ENCODE results near the gene WRNIP1.

The WRNIP1 gene

GRCh38 chr6:2777249-2777648 is 12.1 kb downstream of the WRNIP1 start:
- H3K4me1 ChIP-seq (ENCODE audit: insufficient read depth, low read length, poor library complexity, severe bottlenecking), result peaks cover 42% of the 10 kb centered on the region
- H2AFZ ChIP-seq (ENCODE audit: low read length), result no peak overlapping the region
- no peak for TF ChIP-seq CTCF (conservative IDR thresholded peaks at IDR 0.05; ENCODE audit: low read length)
- TF ChIP-seq EZH2phosphoT487 (IDR thresholded peaks at IDR 0.05; ENCODE audit: borderline replicate concordance), result no peak
- H3K9me2 ChIP-seq (replicated peaks; ENCODE audit: low read depth, low read length), result no peaks in the 10 kb centered on the region
- no peaks in the 10 kb centered on the region for H3K27me3 ChIP-seq (ENCODE audit: insufficient read depth, low read length, poor library complexity, severe bottlenecking)
- H3K4me3 ChIP-seq (ENCODE audit: low read length, poor library complexity, severe bottlenecking), result no peak overlapping the region
- H3K4me2 ChIP-seq (ENCODE audit: low read depth, low read length, poor library complexity, severe bottlenecking), result peak overlapping the region; percentile 21
- H4K20me1 ChIP-seq (ENCODE audit: insufficient read depth, low read length, poor library complexity, severe bottlenecking), result peaks cover 34% of the 10 kb centered on the region
- no peak overlapping the region for H3K9ac ChIP-seq (ENCODE audit: low read depth, low read length, poor library complexity, severe bottlenecking)
- H3K9me3 ChIP-seq (ENCODE audit: insufficient read depth, low read depth, low read length), result no peaks in the 10 kb centered on the region
- no peaks in the 10 kb centered on the region for H3F3A ChIP-seq (ENCODE audit: low read depth)
- H3K79me2 ChIP-seq (ENCODE audit: insufficient read depth, low read length), result peaks cover 99% of the 10 kb centered on the region
- H3K36me3 ChIP-seq (ENCODE audit: insufficient read depth, low read length), result peaks cover 74% of the 10 kb centered on the region; the same call in 1 of the 2 replicates

GRCh38 chr6:2780102-2780737 is 15.0 kb downstream of the WRNIP1 start:
- H3K4me1 ChIP-seq (ENCODE audit: insufficient read depth, low read length, poor library complexity, severe bottlenecking), result peaks cover 41% of the 10 kb centered on the region
- H2AFZ ChIP-seq (ENCODE audit: low read length), result no peak overlapping the region
- no peaks in the 10 kb centered on the region for H3K9me2 ChIP-seq (replicated peaks; ENCODE audit: low read depth, low read length)
- peaks cover 12% of the 10 kb centered on the region for H4K20me1 ChIP-seq (ENCODE audit: insufficient read depth, low read length, poor library complexity, severe bottlenecking)
- peaks cover 67% of the 10 kb centered on the region; the same call in 1 of the 2 replicates for H3K36me3 ChIP-seq (ENCODE audit: insufficient read depth, low read length)
- no peak overlapping the region for H3K4me3 ChIP-seq (ENCODE audit: low read length, poor library complexity, severe bottlenecking)
- no peaks in the 10 kb centered on the region for H3K27me3 ChIP-seq (ENCODE audit: insufficient read depth, low read length, poor library complexity, severe bottlenecking)
- no peak for TF ChIP-seq EZH2phosphoT487 (IDR thresholded peaks at IDR 0.05; ENCODE audit: borderline replicate concordance)
- TF ChIP-seq CTCF (conservative IDR thresholded peaks at IDR 0.05; ENCODE audit: low read length), result no peak
- no peaks in the 10 kb centered on the region for H3F3A ChIP-seq (ENCODE audit: low read depth)
- H3K9ac ChIP-seq (ENCODE audit: low read depth, low read length, poor library complexity, severe bottlenecking), result no peak overlapping the region
- H3K4me2 ChIP-seq (ENCODE audit: low read depth, low read length, poor library complexity, severe bottlenecking), result no peak overlapping the region
- peaks cover 89% of the 10 kb centered on the region for H3K79me2 ChIP-seq (ENCODE audit: insufficient read depth, low read length)
- H3K9me3 ChIP-seq (ENCODE audit: insufficient read depth, low read depth, low read length), result no peaks in the 10 kb centered on the region

- peaks cover 88% of the 10 kb centered on the region for H3K79me2 ChIP-seq (ENCODE audit: insufficient read depth, low read length)
- no peaks in the 10 kb centered on the region for H3K9me3 ChIP-seq (ENCODE audit: insufficient read depth, low read depth, low read length)
- peaks cover 79% of the 10 kb centered on the region; the same call in 1 of the 2 replicates for H3K36me3 ChIP-seq (ENCODE audit: insufficient read depth, low read length)
- H3K4me2 ChIP-seq (ENCODE audit: low read depth, low read length, poor library complexity, severe bottlenecking), result no peak overlapping the region
- H2AFZ ChIP-seq (ENCODE audit: low read length), result no peak overlapping the region
- peak overlapping the region; percentile 38 for H3K9ac ChIP-seq (ENCODE audit: low read depth, low read length, poor library complexity, severe bottlenecking)
- H4K20me1 ChIP-seq (ENCODE audit: insufficient read depth, low read length, poor library complexity, severe bottlenecking), result no peaks in the 10 kb centered on the region
- no peaks in the 10 kb centered on the region for H3K9me2 ChIP-seq (replicated peaks; ENCODE audit: low read depth, low read length)
- H3K4me1 ChIP-seq (ENCODE audit: insufficient read depth, low read length, poor library complexity, severe bottlenecking), result peaks cover 37% of the 10 kb centered on the region
- no peak for TF ChIP-seq EZH2phosphoT487 (IDR thresholded peaks at IDR 0.05; ENCODE audit: borderline replicate concordance)
- TF ChIP-seq CTCF (conservative IDR thresholded peaks at IDR 0.05; ENCODE audit: low read length), result no peak
- no peaks in the 10 kb centered on the region for H3K27me3 ChIP-seq (ENCODE audit: insufficient read depth, low read length, poor library complexity, severe bottlenecking)
- H3K4me3 ChIP-seq (ENCODE audit: low read length, poor library complexity, severe bottlenecking), result no peak overlapping the region
- H3F3A ChIP-seq (ENCODE audit: low read depth), result no peaks in the 10 kb centered on the region
Measured at GRCh38 chr6:2781685-2782355, 16.6 kb downstream of the WRNIP1 start.
